NCI-H2196 (cell line): Measurements from ENCODE around the gene SHOC1.
"Not testable (repeated sequence)": the region's sequence is repeated elsewhere in the genome, so short reads cannot be mapped to it uniquely, and the experiment has no call there.

Experiments used
- DNase-seq: peaks from one replicate; lab custom pipeline; 2025; ENCODE audit not compliant: unreplicated experiment; lab: John Stamatoyannopoulos, UW

SHOC1 gene

DNA sequence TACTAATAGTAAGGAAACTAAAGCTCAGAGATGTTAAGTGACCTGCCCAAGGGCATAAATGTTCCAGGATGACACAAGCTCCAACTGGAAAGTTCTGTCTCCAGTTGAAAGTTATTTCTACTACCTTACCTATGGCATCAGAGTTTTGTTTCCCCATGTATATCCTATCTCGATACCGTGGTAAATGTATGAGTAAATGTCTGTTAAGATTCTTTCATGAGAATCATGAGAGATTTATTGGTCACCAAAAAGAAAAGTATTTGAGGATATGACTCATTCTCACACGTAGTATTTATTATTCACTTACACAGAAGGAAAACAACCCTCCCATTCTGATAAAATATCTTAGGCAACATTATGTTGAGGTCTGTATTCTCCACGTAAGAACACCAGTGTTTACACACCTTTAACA is 11.1 kb upstream of the SHOC1 start:
- DNase-seq, result no peak

DNA sequence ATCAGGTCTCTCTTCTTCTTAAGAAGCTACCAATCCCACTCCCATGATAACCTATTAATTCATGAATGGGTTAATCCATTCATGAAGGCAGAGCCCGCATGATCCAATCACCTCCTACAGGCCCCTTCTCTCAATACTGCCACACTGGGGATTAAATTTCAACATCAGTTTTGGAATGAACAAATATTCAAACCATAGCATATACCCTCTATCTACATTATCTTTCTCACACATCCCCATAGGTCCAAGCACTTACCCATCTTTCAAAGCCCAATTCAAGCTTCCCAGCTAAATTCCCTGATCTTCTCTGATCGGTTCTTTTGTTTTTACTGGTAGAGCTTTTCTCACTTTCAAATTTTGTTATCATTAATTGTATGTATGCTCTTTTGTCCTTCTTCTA is 10.5 kb upstream of the SHOC1 start:
- DNase-seq, result no peak

DNA sequence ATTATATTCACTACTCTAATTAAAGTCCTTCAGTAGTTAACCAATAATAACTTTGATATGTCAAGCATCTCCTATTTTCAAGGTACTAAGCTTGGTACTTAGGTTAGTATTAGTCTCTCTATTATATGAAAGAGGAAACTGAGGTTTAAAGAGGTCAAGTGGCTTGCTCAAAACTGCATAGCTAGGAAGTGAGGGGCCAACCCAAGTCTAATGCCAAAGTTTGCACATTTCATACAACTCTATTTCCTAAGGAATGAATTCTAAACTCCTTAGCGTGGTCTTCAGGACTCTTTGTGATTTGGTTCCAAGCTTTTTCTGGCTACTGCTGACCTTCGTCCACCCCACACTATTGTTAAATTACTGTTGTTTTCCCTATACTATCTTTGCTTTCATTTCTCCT is 9.9 kb upstream of the SHOC1 start:
- DNase-seq, result no peak

DNA sequence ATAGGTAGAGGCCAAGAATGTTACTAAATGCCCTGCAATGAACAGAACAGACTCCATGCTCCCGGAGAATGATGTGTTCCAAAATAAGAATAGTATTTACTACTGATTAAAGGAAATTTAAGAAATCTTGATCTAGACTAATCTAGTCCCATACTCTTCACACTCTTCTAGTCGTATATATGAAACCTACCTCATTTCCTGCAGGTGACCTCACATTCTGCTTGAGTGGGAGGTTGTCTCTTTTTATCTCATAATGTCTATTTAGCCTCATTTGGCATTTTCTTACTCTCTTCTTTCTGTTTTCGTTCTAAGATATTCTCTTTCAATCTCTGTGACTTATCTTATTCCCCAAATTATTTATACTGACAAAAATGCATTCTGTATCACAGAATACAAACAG is 9.2 kb upstream of the SHOC1 start:
- no peak for DNase-seq

DNA sequence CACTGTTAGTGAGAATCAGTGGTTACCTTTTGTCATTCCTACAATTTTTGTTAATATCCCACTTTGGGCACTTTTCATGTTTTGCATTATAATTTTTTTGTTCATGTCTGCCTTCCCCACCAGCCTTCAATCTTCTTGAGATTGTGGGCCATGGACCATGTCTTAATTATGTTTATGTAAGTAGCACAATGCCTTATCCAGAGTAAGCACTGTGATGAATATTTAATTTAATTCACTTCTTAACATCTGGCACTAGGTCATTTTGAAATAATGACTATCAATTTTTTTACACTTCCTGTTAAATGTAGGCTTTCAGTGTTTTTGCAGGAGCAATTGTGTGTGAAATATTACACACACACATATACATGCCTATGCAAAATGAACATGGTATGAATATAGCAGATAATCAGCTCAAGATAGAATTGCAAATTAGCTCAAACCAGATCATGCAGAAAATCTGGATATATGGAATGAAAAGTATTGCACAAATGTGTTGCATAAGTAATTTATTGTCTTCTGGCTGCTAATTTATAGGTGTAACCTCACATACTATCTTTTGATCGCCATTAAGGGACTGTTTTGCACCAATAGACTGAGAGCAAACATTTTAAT is 5.3 kb upstream of the SHOC1 start:
- no peak for DNase-seq

DNA sequence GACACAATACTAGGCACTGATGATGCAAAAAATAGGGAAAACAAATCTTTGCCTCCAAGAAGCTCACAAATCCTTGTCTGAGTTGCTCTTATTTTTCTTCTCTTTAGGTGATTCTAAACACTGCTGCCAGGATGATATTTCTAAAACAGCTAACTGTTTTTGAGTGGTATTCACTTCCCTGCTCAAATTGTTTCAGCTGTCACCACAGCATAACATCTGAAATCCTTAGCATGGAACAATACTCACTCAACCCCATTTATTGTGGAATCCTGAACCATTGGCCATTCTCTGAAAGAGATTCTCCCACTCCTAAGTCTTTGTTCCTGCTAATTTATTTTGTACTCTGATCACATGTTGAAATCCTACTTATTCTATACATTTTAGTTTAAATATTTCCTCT is 4.8 kb upstream of the SHOC1 start:
- DNase-seq, result no peak

DNA sequence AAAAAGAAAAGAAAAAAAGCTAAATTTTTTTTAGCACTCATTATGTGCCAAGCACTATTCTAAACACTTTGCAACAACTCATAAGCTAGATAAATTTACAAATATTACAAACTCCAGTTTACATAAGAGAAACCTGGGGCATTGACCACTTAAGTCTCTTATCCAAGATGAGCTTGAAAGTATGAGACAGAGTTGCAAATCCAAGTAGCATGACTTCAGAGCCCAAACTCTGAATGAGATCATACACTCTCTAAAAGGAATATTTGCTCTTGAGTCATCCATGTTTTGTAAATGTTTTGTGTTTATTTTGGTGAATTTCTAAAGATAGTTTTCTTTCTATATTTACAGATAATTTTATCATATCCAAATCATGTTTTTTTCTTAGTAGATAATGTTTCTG is 4.0 kb upstream of the SHOC1 start:
- no peak for DNase-seq

DNA sequence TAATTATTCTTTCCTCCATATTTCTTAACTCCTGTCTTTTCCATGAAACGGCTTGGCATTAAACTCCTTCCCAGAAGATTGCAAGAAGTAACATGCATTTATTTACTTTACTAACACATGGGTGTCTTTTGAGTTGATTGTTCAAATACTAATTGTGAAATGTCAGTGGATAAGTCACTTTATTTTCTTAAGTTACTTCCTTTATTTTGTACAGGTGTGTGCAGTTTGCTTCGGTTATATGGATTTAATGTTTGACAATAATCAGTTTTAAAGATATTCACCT is 761 bp upstream of the SHOC1 start:
- no peak for DNase-seq

DNA sequence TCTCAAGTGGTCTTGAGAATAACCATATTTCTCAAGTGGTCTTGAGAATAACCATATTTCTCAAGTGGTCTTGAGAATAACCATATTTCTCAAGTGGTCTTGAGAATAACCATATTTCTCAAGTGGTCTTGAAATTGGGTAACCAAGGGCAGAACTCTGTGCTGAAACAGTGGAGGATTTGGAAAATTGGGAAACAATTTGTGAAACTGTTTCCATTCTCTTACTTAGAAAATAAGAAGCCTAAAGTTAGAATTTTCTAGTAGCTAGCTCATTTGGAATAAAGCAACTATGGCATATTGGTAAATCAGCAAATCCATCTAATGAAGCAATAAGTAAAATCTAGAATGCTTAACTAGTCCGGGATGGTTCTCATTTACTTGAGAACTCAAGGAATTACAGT is 2.9 kb downstream of the SHOC1 start:
- not testable (repeated sequence) for DNase-seq

DNA sequence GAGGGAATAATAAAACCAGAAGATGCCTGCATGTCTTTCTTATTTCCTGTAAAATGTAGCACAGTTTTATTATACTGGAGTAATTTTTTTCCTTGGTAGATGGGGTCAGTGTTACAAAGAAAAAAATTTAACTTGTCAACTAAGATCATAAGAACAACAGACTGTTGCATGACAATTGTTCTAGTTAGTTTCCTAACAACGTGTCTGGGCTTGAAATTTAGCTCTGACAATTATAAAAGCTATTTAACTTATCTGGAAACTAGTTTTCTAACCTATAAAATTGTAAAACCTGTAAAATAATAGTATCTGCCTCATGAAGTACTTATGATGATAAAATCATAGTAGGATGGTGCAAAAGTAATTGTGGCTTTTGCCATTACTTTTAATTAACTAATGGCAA is 4.9 kb downstream of the SHOC1 start:
- DNase-seq, result no peak

DNA sequence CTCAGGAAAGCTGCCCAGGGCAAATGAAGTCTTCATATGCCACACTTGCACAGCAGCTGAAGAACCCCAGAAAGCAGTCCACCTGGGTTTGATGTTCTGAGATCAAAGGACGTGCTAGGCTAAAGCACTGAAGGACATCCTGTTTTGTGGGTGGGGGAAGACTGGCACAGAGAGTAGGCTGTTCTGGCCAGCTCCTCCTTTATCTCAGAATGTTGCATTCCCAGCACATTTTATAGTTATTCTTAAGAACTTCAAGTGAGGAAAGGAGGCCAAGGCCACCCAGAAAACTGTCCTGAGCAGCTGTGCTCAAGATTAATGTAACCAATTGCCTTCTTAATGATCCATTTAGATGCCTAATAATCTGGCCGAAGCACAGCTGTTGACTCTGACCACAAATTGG is 10.9 kb downstream of the SHOC1 start:
- no peak for DNase-seq

DNA sequence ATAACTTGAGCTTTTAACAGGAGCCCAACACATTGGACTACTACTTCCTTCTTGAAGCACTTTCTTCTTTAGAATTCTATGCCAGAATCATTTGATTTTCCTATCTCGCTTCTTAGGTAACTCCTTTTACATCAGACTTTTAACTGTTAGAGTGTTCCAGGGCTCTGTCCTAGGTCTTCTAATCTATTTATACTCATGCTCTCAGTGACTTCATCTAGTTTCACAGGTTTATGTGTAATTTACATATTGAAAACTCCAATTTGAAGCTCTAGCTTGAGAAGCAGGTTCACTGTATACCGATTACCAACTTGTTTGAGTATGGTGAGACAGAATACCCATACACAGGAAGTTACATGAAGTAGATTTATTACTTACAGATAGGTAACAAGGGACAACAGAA is 11.3 kb downstream of the SHOC1 start:
- DNase-seq, result no peak

DNA sequence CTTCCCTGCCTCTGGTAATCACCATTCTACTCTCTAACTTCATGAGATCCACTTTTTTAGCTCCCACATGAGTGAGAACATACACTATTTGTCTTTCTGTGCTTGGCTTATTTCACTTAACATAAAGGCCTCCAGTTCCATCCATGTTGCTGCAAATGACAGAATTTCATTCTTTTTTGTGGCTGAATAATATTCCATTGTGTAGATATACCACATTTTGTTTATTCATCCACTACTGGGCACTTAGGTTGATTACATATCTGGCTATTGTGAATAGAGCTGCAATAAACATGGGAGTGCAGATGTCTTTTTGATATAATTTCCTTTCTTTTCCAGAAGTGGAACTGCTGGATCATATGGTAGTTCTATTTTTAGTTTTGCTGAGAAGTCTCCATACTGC is 28.7 kb downstream of the SHOC1 start:
- no peak for DNase-seq

DNA sequence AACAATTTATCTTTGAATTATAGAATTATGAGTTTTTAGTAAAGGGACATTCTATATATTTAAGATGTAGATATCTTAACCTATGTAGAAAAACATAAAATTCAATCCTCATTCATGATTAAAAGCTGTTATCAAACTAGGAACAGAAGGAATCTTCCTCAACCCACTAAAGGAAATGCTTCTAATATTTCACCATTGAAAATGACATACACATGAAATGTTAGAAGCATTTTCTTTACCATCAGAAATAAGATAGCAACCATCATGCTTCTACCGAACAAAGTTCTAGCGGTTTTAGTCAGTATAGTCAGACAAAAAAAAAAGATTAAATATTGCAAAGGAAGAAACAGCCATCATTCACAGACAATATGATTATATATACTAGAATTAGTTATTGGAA is 32.2 kb downstream of the SHOC1 start:
- no peak for DNase-seq

DNA sequence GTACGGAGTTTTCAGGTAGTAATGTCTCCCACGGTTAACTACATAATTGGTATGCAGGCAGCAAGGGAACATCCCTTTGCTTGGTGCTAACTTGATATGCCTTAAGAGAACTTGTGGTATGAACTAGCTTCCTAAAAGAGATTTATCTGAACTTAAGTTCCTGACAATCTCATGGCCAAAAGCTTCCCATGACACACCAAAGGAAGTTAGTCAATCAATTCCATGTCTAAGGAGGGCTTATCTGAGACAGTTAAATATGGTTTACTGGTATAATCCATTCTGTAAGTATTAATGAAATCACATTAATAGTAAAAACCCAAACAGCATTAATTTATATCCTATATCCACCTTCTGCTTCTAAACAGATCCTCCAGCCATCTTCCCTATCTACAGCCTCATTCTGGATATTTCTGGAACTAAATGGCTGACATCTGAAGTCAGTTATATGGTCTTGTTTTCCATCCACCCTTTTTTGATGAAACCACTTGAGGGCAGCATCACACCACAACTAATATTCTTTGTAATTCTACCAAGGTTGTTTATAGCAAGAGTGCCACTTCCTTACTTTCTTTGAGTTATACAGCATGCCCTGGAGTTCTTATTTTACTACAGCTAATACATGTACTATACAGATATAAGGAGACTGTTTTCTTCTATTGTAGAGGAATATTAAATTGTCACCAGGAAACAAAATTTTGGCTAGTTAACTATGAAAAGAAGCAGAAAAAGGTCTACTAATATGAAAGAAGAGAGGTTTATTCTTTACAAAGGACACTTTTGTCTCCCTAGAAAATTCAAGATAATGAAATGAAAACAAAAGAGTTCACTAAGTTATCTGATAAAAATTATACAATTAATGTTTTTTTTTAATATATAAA is 34.7 kb downstream of the SHOC1 start:
- peak; percentile 58 for DNase-seq

DNA sequence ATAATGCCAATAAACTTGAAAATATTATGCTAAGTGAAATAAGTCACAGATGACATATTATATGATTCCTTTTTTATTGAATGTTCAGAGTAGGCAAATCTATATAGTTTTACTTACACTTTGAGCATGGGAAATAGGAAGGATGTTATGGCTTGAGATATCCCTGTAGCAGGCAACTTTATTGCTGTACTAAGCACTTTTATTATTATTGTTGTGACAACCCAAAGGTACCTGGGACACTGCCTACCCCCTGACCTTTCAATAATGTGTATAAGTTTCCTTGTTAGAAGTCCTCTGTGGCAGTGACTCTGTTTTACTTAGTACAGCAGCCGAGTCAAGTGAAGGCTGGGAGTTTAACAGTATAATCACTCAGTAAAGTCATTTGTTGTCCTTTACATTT is 39.9 kb downstream of the SHOC1 start:
- no peak for DNase-seq

DNA sequence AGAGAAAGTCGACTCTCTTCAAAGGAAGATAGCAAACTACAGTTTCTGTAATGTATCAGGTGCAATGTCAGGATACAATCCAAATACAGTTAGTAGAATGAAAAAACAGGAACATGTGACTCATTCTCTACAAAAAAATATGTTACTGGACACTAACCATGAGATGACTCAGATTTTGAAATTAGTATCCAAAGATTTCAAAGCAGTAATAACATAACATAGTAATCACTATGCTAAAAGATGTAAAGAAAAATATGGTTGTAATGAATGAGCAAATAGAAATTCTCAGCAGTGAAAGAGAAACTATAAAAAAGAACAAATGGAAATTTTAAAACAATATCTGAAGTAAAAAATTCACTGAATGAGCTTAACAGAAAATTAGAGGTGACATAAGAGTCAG is 42.3 kb downstream of the SHOC1 start:
- no peak for DNase-seq
